Ascending aorta (tissue), 2 donors: ENCODE results near the gene SH3PXD2A. TPM values are rescaled to one million over a fixed set of nuclear protein-coding genes. Genes with fewer than 3 reads are reported as not detected.
"Not testable (repeated sequence)": the region's sequence is repeated elsewhere in the genome, so short reads cannot be mapped to it uniquely, and the experiment has no call there.

Source experiments
- DNase-seq, 2 donors: peaks; one replicate each; pipeline ENCODE4 v3.0.0-alpha.2; 2019; ENCODE audit warnings: low spot score in 2 of 2
- H3K27ac ChIP-seq, 2 donors: fragments of 200-600 bp; sonication (generic); one replicate each; pipeline ENCODE4 v1.5.1; 2016 to 2017; ENCODE audit warnings: mild to moderate bottlenecking in 1 of 2
- H3K27me3 ChIP-seq: fragments of 200-600 bp; sonication (generic); one replicate; pipeline ENCODE4 v1.5.1; 2017
- H3K36me3 ChIP-seq, 2 donors: fragments of 200-600 bp; sonication (generic); one replicate each; pipeline ENCODE4 v1.5.1; 2016
- H3K4me1 ChIP-seq, 2 donors: fragments of 200-600 bp; sonication (generic); one replicate each; pipeline ENCODE4 v1.5.1; 2016 to 2017; ENCODE audit warnings: mild to moderate bottlenecking in 1 of 2
- H3K4me3 ChIP-seq, 2 donors: fragments of 200-600 bp; sonication (generic); one replicate each; pipeline ENCODE4 v1.5.1; 2016 to 2017; ENCODE audit warnings: mild to moderate bottlenecking in 1 of 2
- H3K9me3 ChIP-seq, 2 donors: fragments of 200-600 bp; sonication (generic); one replicate each; pipeline ENCODE4 v1.5.1; 2016
- CTCF ChIP-seq, 3 experiments: fragments of 200-600 bp in 2 of 3; fragments of 450-650 bp in 1 of 3; sonication (generic) in 2 of 3; IDR thresholded peaks; one replicate each; pipeline ENCODE4 v1.5.1; 2016 to 2019; ENCODE audit warnings: antibody characterized with exemption in 3 of 3, mild to moderate bottlenecking in 1 of 3, moderate library complexity in 1 of 3
- intact Hi-C: fragments of 100-400 bp; cut with DNase I; formaldehyde crosslinking; loops from one replicate; pipeline ENCODE4 v1.15.1; 2023
- total RNA-seq: library from RNA; depleted of rRNA; stranded (reverse); fragments of >200 nt; gene quantifications from one replicate; pipeline ENCODE4 v1.1.0, GENCODE V29; 2016

The SH3PXD2A gene
- total RNA-seq, 1 donor from 2014 or later = 50.0 TPM

DNA sequence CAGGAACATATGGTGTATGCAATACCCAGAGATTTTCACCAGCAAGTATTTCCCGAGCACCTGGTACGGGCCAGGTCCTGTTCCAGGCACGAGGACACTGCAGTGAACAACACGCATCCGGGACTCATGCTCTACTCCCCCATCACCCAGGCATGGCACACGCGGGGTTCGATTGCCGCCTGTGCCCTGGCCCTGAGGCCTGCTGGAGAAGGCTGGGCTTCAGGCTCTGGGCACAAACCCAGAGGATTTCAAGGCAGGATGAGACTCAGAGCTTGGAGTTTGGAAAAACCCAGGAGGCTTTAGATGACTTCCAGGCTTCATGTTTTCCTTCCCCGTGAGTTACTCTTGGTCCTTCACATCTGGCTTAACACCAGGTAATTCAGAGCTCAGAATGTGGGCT lies 218.4 kb downstream of the SH3PXD2A start:
- Histone ChIP-seq H3K27me3 (no peaks in the 10 kb centered on the region), H3K9me3 (no peaks in the 10 kb centered on the region), H3K4me1 (peaks cover 24 to 55% of the 10 kb centered on the region in 2 donors), H3K36me3 (peaks cover 0 to 6% of the 10 kb centered on the region in 2 donors), H3K27ac (peak overlapping the region; percentile 91 to 97), H3K4me3 (no peak overlapping the region)
- intact Hi-C loops = loop anchor here (2.0 kb wide), 1 partner anchor 14 kb away; no protein-coding TSS in a partner anchor
- no peak for TF ChIP-seq CTCF (IDR thresholded peaks at IDR 0.05)
- peak in 1 of 2 donors; percentile 78 for DNase-seq

GRCh38 chr10:103636492-103636891 lies 218.9 kb downstream of the SH3PXD2A start:
- Histone ChIP-seq H3K4me3 (no peak overlapping the region), H3K4me1 (peaks cover 24 to 55% of the 10 kb centered on the region in 2 donors), H3K27me3 (no peaks in the 10 kb centered on the region), H3K36me3 (peaks cover 0 to 5% of the 10 kb centered on the region in 2 donors), H3K9me3 (no peaks in the 10 kb centered on the region), H3K27ac (peak overlapping the region; percentile 91 to 97)
- DNase-seq = no peak
- intact Hi-C loops = loop anchor here (2.0 kb wide), 1 partner anchor 14 kb away; no protein-coding TSS in a partner anchor
- no peak for TF ChIP-seq CTCF (IDR thresholded peaks at IDR 0.05)

- DNase-seq = no peak
- Histone ChIP-seq H3K27me3 (no peaks in the 10 kb centered on the region), H3K4me1 (peaks cover 24 to 53% of the 10 kb centered on the region in 2 donors), H3K9me3 (no peaks in the 10 kb centered on the region), H3K27ac (peak overlapping the region; percentile 91 to 97), H3K36me3 (no peaks in the 10 kb centered on the region), H3K4me3 (no peak overlapping the region)
- intact Hi-C loops = no loop called here
- TF ChIP-seq CTCF (IDR thresholded peaks at IDR 0.05) = no peak
Measured at GRCh38 chr10:103635580-103635979, 219.8 kb downstream of the SH3PXD2A start.

DNA sequence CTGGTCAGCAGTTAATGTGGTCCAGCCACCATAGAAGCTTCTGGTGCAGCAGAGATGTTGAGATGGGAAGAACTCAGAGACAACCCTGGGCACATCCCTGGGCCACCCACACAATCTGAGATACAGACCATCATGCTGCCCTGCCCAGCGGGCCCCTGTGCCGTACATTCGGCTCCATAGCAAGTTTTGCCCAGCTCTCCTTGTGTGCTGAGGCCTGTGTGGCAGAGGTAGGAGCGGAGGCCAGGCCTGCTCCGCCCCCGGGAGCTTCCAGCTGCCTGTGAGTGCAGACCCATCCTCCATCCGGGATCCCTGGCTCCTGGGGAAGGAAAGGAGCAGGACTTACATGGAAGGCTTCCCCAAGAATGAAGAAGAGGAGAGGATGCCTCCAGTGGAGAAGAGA lies 221.5 kb downstream of the SH3PXD2A start:
- H3K9me3 ChIP-seq = no peaks in the 10 kb centered on the region
- no peak for DNase-seq
- peaks cover 21 to 45% of the 10 kb centered on the region in 2 donors for H3K4me1 ChIP-seq
- H3K4me3 ChIP-seq = no peak overlapping the region
- H3K27ac ChIP-seq = no peak overlapping the region
- no peak for TF ChIP-seq CTCF (IDR thresholded peaks at IDR 0.05)
- intact Hi-C loops = no loop called here
- no peaks in the 10 kb centered on the region for H3K27me3 ChIP-seq
- no peaks in the 10 kb centered on the region for H3K36me3 ChIP-seq

DNA sequence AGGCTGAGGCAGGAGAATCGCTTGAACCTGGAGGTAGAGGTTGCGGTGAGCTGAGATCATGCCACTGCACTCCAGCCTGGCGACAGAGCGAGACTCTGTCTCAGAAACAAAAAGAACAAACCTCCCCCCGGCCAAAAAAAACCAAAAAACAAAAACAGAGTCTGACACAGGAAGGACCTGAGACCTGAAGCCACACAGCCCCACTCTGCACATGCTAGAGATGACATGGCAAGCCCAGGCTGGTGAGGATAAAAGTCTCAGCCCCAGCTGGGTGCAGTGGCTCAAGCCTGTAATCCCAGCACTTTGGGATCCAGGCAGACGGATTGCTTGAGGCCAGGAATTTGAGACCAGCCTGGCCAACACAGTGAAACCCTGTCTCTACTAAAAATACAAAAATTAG lies 222.5 kb downstream of the SH3PXD2A start:
- peaks cover 17 to 40% of the 10 kb centered on the region in 2 donors for H3K4me1 ChIP-seq
- H3K27me3 ChIP-seq, H3K9me3 ChIP-seq, H3K4me3 ChIP-seq, H3K36me3 ChIP-seq, H3K27ac ChIP-seq, DNase-seq, intact Hi-C loops: not testable (repeated sequence)

GRCh38 chr10:103632247-103632642 lies 223.1 kb downstream of the SH3PXD2A start:
- Histone ChIP-seq H3K9me3 (no peaks in the 10 kb centered on the region), H3K4me1 (peaks cover 17 to 37% of the 10 kb centered on the region in 2 donors), H3K36me3 (no peaks in the 10 kb centered on the region), H3K4me3 (no peak overlapping the region), H3K27me3 (no peaks in the 10 kb centered on the region), H3K27ac (no peak overlapping the region)
- no peak for DNase-seq
- intact Hi-C loops = no loop called here
- TF ChIP-seq CTCF (IDR thresholded peaks at IDR 0.05) = no peak
